HUES6 (cell line): ENCODE measurements around the gene KIAA1328.

Experiments
- H3K27ac ChIP-seq: 2 replicates; pipeline ENCODE4 v1.7.0; 2013; ENCODE audit warnings: low read depth, mild to moderate bottlenecking, low read length, inconsistent platforms
- H3K27me3 ChIP-seq: 2 replicates; pipeline ENCODE4 v1.6.1; 2013; ENCODE audit warnings: low read length; ENCODE audit not compliant: control insufficient read depth, insufficient read depth
- H3K36me3 ChIP-seq: 2 replicates; pipeline ENCODE4 v1.6.1; 2013; ENCODE audit warnings: low read length; ENCODE audit not compliant: control insufficient read depth, insufficient read depth
- H3K4me1 ChIP-seq: 2 replicates; pipeline ENCODE4 v1.6.1; 2013; ENCODE audit warnings: low read length; ENCODE audit not compliant: control insufficient read depth, insufficient read depth
- H3K4me3 ChIP-seq: 2 replicates; pipeline ENCODE4 v1.5.1; 2013; ENCODE audit warnings: low read depth, low read length
- H3K9ac ChIP-seq: one replicate; pipeline ENCODE4 v1.6.1; 2013; ENCODE audit warnings: mild to moderate bottlenecking, low read length
- H3K9me3 ChIP-seq: 2 replicates; pipeline ENCODE4 v1.6.1; 2013; ENCODE audit warnings: low read depth, low read length; ENCODE audit not compliant: control insufficient read depth, insufficient read depth

Gene KIAA1328

DNA sequence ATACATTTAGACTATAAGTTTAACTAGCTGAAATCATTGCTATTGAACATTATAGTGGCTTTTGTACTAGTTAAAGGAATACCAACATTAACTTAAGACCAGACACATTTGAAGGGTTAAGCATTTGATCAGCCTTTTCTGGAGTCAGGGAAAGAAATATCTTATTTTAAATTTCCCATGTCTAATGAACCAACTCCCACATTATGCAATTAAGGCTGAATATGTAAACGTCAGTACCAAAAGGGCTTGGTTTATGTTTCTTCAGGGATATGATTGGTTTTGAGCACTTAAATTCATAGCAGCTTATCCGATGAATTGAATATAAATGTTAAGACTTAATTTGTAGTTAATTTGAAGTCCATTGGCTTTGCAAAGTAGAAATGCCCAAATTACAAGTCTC, 344.5 kb downstream of the KIAA1328 start:
- Histone ChIP-seq H3K27ac (no peak overlapping the region), H3K9ac (no peak overlapping the region), H3K9me3 (no peaks in the 10 kb centered on the region), H3K36me3 (no peaks in the 10 kb centered on the region), H3K27me3 (no peaks in the 10 kb centered on the region), H3K4me1 (peaks cover 26% of the 10 kb centered on the region), H3K4me3 (no peak overlapping the region)

DNA sequence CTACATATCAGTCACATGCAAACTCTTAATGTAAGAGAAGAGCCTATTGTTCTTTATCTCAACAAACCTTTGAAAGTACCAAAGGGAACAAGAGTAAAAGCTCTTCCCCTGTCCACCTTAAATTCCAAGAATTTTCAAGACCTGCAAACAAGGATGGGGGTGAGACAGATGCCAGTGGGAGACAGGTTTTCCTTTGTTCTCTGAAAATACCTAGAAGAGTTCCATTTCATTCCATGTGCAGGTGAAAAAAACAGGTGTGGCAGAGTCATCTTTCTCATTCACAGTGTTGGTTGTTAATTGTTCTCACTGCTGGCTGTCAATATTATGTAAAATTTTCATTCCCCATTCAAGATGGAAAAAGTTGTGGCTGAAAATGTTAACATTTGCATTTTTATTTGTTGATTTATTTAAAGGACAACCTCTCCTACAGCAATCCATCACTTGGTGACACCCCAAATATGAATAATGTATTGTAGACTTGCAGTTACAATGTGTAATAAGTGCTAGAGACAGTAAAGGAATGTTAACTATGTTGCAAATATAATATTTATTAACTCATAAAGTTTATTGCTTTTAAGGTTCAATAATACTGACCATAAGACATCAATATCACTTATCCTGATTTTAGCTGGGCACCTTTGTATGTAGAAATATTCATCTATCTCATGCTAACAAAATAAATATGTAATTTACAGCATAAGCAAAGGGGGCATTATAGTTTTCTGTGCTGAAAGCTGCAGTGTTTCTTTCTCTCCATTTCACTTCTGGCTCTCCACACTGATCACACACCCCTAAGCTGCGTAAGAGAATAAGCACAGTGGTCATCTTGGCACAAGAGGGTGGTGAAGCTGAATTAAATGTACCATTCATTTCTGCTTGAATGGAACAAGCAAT, 347.0 kb downstream of the KIAA1328 start:
- no peak overlapping the region for H3K4me3 ChIP-seq
- no peak overlapping the region for H3K9ac ChIP-seq
- no peaks in the 10 kb centered on the region for H3K27me3 ChIP-seq
- peaks cover 26% of the 10 kb centered on the region for H3K4me1 ChIP-seq
- no peaks in the 10 kb centered on the region for H3K36me3 ChIP-seq
- peak overlapping the region; percentile 85 for H3K27ac ChIP-seq
- no peaks in the 10 kb centered on the region for H3K9me3 ChIP-seq

DNA sequence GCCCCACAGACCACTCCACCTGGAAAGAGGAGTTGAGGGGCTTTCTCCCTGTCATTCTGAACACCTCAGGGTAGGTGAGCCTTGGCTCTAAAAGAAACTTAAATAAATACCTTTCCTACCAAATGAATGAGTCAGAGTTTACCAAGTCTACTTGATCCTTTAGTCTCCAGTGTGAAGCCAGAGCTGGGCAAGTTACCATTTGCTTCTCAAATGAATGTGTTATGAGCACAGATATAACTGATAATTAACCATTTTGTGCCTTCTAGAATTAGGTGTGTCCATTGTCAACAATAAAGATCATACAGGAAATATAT, 347.7 kb downstream of the KIAA1328 start:
- H3K4me3 ChIP-seq, result no peak overlapping the region
- H3K4me1 ChIP-seq, result peaks cover 26% of the 10 kb centered on the region
- no peaks in the 10 kb centered on the region for H3K36me3 ChIP-seq
- H3K9ac ChIP-seq, result no peak overlapping the region
- H3K27me3 ChIP-seq, result no peaks in the 10 kb centered on the region
- H3K27ac ChIP-seq, result peak overlapping the region; percentile 85
- H3K9me3 ChIP-seq, result no peaks in the 10 kb centered on the region

DNA sequence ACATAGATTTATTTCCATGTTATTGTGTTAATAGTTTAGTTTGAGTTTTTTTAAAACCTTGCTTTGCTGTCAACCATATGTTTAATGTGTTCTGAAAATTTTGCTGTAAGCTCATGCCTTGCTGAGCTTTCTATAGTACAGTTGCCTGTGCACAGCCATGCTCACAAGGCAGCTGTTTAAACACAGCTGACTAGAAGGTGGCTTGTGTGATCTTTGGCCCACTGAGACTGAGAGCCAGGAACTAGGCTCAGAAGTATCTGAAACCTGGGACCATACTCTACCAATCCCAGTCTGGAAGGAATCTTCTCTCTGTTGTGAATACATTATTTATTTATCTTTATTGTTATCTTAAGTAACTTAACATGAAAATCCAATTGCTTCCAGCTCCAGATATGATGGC, 350.5 kb downstream of the KIAA1328 start:
- H3K36me3 ChIP-seq, result no peaks in the 10 kb centered on the region
- H3K27me3 ChIP-seq, result no peaks in the 10 kb centered on the region
- peaks cover 26% of the 10 kb centered on the region for H3K4me1 ChIP-seq
- no peaks in the 10 kb centered on the region for H3K9me3 ChIP-seq
- H3K9ac ChIP-seq, result no peak overlapping the region
- no peak overlapping the region for H3K4me3 ChIP-seq
- no peak overlapping the region for H3K27ac ChIP-seq

DNA sequence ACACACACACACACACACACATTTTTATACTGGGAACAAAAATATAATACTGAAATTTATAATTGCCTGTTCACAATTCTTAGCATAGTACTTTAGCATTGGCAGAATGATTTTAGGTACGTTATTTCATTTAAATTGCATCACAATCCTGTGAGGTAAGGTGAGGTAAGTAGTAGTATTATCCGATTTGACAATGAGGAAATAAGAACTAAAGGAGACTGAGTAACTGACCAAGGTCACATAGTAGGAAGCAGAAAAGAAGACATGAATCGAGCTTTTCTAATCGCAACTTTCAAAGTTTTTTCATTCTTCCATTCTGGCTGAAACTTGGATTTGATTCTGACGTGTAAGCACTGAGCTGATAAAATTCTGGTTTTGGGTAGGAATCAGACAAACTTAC, 351.2 kb downstream of the KIAA1328 start:
- Histone ChIP-seq H3K9ac (no peak overlapping the region), H3K9me3 (no peaks in the 10 kb centered on the region), H3K27ac (no peak overlapping the region), H3K36me3 (no peaks in the 10 kb centered on the region), H3K4me3 (no peak overlapping the region), H3K27me3 (no peaks in the 10 kb centered on the region), H3K4me1 (peaks cover 24% of the 10 kb centered on the region)

DNA sequence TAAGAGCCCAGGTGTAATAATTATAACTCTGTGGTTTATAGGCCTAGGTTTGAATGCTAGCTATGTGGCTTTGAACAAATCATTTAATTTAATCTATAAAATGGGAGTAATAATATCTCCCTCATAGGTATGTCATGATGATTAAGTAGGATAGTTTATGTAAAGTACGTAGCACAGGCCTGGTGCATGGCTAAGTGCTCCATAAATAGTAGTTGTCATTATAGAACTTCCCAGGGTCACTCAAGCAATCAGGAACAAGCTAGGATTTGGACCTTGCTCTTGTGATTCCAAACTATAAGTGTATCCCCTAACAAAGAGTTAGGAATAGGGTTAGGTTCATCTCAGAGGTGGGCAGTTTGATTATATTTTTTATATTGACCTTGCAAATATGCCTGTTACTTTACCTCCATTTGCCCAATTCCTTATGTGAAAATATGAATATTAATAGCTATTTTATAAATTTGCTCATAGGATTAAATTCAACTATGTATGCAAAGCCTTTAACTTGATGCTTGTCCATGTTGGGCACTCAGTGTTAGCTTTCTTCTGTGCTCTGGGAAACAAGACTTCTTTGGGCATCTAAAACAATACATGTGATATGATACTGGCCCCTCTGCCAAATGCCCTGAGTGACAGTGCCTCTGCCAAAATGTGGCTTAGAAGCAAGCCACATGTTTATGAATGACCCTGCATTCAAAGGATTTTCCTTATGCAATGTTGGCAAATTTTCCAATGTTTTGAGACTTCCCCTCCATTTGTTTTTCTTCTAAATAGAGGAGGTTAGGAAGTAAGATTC, 353.6 kb downstream of the KIAA1328 start:
- Histone ChIP-seq H3K4me3 (no peak overlapping the region), H3K4me1 (no peaks in the 10 kb centered on the region), H3K27me3 (no peaks in the 10 kb centered on the region), H3K9me3 (no peaks in the 10 kb centered on the region), H3K9ac (no peak overlapping the region), H3K36me3 (no peaks in the 10 kb centered on the region), H3K27ac (no peak overlapping the region)

DNA sequence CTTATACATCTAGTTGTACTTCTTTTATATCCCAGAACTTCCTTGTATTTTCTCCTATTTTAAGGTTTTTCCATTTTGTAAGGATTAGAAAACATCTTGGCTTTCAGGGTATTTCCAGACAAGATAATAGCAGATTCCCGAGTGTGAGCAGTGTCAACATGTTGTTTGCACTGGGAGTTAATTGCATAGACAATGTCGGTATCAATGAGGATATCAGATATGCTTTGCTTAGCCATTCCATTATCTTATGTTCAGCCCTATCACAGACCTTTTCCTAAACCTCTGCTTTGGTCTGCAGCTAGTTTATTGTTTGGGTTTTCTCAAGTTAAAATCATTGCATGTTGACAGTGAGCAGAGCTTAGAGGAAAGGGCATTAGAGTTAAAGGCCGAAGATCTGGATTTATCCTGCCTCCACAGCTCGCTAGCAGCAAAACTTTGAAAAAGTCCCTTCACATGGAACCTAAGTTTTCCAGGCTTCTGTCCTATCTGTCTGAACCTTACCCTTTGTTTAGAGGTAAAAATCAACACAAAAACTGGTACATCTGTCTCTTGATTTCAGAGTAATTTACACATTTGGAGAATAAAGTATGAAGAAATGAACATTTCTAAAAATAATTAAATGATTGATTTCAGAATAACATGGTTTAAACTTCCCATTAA, 355.4 kb downstream of the KIAA1328 start:
- no peaks in the 10 kb centered on the region for H3K4me1 ChIP-seq
- no peak overlapping the region for H3K27ac ChIP-seq
- no peak overlapping the region for H3K9ac ChIP-seq
- H3K4me3 ChIP-seq, result no peak overlapping the region
- no peaks in the 10 kb centered on the region for H3K27me3 ChIP-seq
- no peaks in the 10 kb centered on the region for H3K9me3 ChIP-seq
- H3K36me3 ChIP-seq, result no peaks in the 10 kb centered on the region

DNA sequence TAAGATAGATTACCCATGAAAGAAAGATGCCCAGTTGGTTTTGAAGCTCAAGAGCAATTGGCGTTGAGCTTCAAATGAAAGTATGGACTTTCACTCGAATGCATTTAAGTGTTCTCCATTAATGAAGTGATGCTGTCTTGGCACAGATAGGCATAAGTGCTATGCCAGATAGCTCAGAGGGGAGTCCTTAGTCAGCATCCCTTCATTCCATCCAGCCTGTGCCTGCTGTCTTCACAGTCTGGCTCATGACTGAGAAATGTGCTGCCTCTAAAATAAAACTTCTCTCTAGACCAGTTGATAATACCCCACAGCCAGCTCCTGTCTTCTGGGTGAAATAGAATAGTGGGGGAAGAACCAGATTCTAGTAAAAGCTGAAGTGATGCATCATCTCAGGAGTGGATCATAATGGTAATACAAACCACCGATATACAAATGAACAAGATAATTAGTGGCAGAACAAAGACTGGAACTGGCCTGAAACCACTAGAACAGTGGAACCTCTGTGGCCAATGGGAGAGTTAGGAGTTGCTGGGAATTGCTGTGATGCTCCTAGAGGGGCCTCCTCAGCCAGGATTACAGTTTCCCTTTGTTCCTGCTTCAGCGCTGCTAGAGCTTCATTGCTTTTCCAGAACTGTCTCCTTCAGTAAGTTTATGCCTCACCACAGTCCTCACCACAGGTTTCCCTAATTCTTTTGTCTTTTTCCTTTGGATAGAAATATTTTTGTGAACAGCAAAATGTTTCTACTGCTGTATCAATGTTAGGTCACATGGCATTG, 359.3 kb downstream of the KIAA1328 start:
- Histone ChIP-seq H3K27ac (no peak overlapping the region), H3K4me1 (no peaks in the 10 kb centered on the region), H3K27me3 (no peaks in the 10 kb centered on the region), H3K36me3 (no peaks in the 10 kb centered on the region), H3K9ac (no peak overlapping the region), H3K4me3 (no peak overlapping the region), H3K9me3 (no peaks in the 10 kb centered on the region)

DNA sequence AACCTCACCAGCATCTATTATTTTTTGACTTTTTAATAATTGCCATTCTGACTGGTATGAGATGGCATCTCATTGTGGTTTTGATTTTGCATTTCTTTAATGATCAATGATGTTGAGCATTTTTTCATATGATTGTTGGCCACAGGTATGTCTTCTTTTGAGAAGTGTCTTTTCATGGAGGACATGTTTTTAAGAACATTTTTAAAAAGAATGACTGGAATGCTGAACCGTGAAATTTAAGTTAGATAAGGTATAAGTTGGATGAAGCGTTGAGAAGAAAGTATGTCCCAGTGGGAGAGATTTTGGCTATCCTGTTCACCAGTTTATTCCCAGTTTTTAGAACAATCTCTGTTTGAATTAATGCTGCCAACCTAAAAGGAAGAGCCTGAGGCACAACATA, 370.8 kb downstream of the KIAA1328 start:
- H3K9ac ChIP-seq, result no peak overlapping the region
- H3K36me3 ChIP-seq, result no peaks in the 10 kb centered on the region
- H3K4me3 ChIP-seq, result no peak overlapping the region
- H3K27ac ChIP-seq, result no peak overlapping the region
- H3K27me3 ChIP-seq, result no peaks in the 10 kb centered on the region
- H3K9me3 ChIP-seq, result no peaks in the 10 kb centered on the region
- H3K4me1 ChIP-seq, result no peaks in the 10 kb centered on the region

DNA sequence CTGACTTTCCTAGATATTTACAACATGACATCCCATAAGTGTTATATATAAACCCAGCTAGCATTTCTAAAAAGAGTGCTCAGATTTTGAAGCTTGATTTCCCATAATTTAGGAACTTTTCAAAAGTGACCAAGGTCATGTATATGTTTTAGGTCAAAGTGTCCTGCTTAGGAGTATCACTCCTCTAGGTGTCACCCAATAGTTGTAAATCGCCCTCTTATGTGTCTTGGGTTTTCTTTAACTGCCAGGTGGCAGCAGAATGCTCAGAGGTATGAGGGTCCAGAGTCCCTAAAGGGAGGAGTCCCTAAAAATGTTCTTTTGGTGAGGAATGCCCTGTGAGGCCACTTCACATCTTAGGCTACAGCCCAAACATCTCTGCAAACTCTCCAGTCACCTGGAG, 378.4 kb downstream of the KIAA1328 start:
- Histone ChIP-seq H3K9ac (no peak overlapping the region), H3K4me1 (no peaks in the 10 kb centered on the region), H3K9me3 (no peaks in the 10 kb centered on the region), H3K4me3 (no peak overlapping the region), H3K27ac (no peak overlapping the region), H3K27me3 (no peaks in the 10 kb centered on the region), H3K36me3 (no peaks in the 10 kb centered on the region)
